OCI-LY1 (cell line): ENCODE measurements around the gene PLCB4.

Experiments used
- H2AFZ ChIP-seq: fragments of 200-600 bp; sonication (generic), shearing (Covaris generic); 2 replicates; pipeline ENCODE4 v1.6.0; 2014; ENCODE audit warnings: antibody characterized with exemption, mild to moderate bottlenecking, low read length
- H3F3A ChIP-seq: fragments of 200-600 bp; sonication (generic), shearing (Covaris generic); 2 replicates; pipeline ENCODE4 v1.6.0; 2014; ENCODE audit warnings: mild to moderate bottlenecking, antibody characterized with exemption, low read length, moderate library complexity; ENCODE audit not compliant: insufficient read depth
- H3K27ac ChIP-seq: fragments of 200-600 bp; sonication (generic); 2 replicates; pipeline ENCODE4 v1.5.1; 2014; ENCODE audit warnings: low read length, mixed run types, mild to moderate bottlenecking, low read depth; ENCODE audit not compliant: poor library complexity, severe bottlenecking
- H3K27me3 ChIP-seq: fragments of 200-600 bp; sonication (generic); 2 replicates; pipeline ENCODE4 v1.6.0; 2014; ENCODE audit warnings: antibody characterized with exemption, mild to moderate bottlenecking, low read length, moderate library complexity; ENCODE audit not compliant: insufficient read depth
- H3K36me3 ChIP-seq: fragments of 200-600 bp; sonication (generic); 2 replicates; pipeline ENCODE4 v1.6.1; 2014; ENCODE audit warnings: mild to moderate bottlenecking, antibody characterized with exemption, low read length, moderate library complexity, mixed read lengths; ENCODE audit not compliant: insufficient read depth
- H3K4me1 ChIP-seq: fragments of 200-600 bp; sonication (generic); 2 replicates; pipeline ENCODE4 v1.5.1; 2014; ENCODE audit warnings: mild to moderate bottlenecking, low read length, moderate library complexity; ENCODE audit not compliant: insufficient read depth, severe bottlenecking
- H3K4me2 ChIP-seq: fragments of 200-600 bp; sonication (generic), shearing (Covaris generic); 2 replicates; pipeline ENCODE4 v1.6.1; 2014; ENCODE audit warnings: low read length
- H3K4me3 ChIP-seq: fragments of 200-600 bp; sonication (generic); 2 replicates; pipeline ENCODE4 v1.5.1; 2014; ENCODE audit warnings: low read length, low read depth, mild to moderate bottlenecking, mixed read lengths; ENCODE audit not compliant: poor library complexity, severe bottlenecking
- H3K79me2 ChIP-seq: fragments of 200-600 bp; shearing (Covaris generic); 2 replicates; pipeline ENCODE4 v1.6.1; 2016; ENCODE audit warnings: mixed run types, low read length, mixed read lengths; ENCODE audit not compliant: insufficient read depth
- H3K9ac ChIP-seq: fragments of 200-600 bp; sonication (generic), shearing (Covaris generic); 2 replicates; pipeline ENCODE4 v1.6.1; 2014; ENCODE audit warnings: mild to moderate bottlenecking, low read length, mixed read lengths
- H3K9me2 ChIP-seq: fragments of 200-600 bp; sonication (generic), shearing (Covaris generic); 2 replicates; pipeline ENCODE4 v1.6.1; 2014; ENCODE audit warnings: low read depth, mild to moderate bottlenecking, low read length, mixed read lengths
- H3K9me3 ChIP-seq: fragments of 200-600 bp; shearing (Covaris generic); 2 replicates; pipeline ENCODE4 v1.6.1; 2014; ENCODE audit warnings: low read length, mixed read lengths
- H4K20me1 ChIP-seq: fragments of 200-600 bp; sonication (generic), shearing (Covaris generic); 2 replicates; pipeline ENCODE4 v1.6.0; 2016; ENCODE audit warnings: mild to moderate bottlenecking, low read length; ENCODE audit not compliant: insufficient read depth
- CTCF ChIP-seq: fragments of 200-600 bp; sonication (generic), shearing (Covaris generic); IDR thresholded peaks from 2 replicates; pipeline ENCODE4 v1.5.1; 2017; ENCODE audit warnings: mild to moderate bottlenecking, antibody characterized with exemption, low read length, moderate library complexity, mixed read lengths
- EZH2 ChIP-seq: fragments of 200-600 bp; sonication (generic), shearing (Covaris generic); IDR thresholded peaks from 2 replicates; pipeline ENCODE4 v1.8.0; 2017; ENCODE audit warnings: borderline replicate concordance, mixed run types, mild to moderate bottlenecking, antibody characterized with exemption, low read length, moderate library complexity, mixed read lengths

The PLCB4 gene

DNA sequence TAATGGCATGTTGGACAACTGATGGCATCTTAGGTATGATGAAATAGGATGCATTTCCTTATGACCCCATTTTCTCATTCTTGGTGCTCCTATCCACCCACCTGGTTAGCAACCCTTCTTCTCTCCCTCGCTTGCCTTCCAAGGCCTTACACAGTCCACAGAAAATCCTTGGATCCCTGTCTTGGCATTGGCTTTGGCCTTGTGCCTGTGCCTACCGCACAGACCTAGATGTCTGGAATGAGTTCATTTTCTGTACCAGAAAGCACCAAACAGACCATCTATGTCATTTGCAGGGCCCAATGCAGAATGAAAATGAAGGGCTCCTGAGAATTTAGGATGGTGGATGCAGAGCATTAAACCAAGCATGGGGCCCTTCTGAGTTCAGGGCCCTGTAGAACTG lies 346.5 kb downstream of the PLCB4 start:
- Histone ChIP-seq H3K9me3 (no peaks in the 10 kb centered on the region), H3K27ac (no peak overlapping the region), H3K4me2 (no peak overlapping the region), H3K79me2 (no peaks in the 10 kb centered on the region), H3K36me3 (no peaks in the 10 kb centered on the region), H3K27me3 (no peaks in the 10 kb centered on the region), H3K9me2 (no peaks in the 10 kb centered on the region), H2AFZ (no peak overlapping the region), H3K9ac (no peak overlapping the region), H3K4me1 (no peaks in the 10 kb centered on the region), H4K20me1 (no peaks in the 10 kb centered on the region), H3F3A (no peaks in the 10 kb centered on the region), H3K4me3 (no peak overlapping the region)
- TF ChIP-seq EZH2: no peak
- no peak for TF ChIP-seq CTCF

GRCh38 chr20:9416421-9416820 lies 347.5 kb downstream of the PLCB4 start:
- Histone ChIP-seq H3F3A (no peaks in the 10 kb centered on the region), H4K20me1 (no peaks in the 10 kb centered on the region), H3K9ac (no peak overlapping the region), H2AFZ (no peak overlapping the region), H3K4me1 (no peaks in the 10 kb centered on the region), H3K79me2 (no peaks in the 10 kb centered on the region), H3K4me3 (no peak overlapping the region), H3K36me3 (no peaks in the 10 kb centered on the region), H3K27ac (no peak overlapping the region), H3K27me3 (no peaks in the 10 kb centered on the region), H3K9me3 (no peaks in the 10 kb centered on the region), H3K4me2 (no peak overlapping the region), H3K9me2 (no peaks in the 10 kb centered on the region)
- no peak for TF ChIP-seq CTCF
- TF ChIP-seq EZH2: no peak

DNA sequence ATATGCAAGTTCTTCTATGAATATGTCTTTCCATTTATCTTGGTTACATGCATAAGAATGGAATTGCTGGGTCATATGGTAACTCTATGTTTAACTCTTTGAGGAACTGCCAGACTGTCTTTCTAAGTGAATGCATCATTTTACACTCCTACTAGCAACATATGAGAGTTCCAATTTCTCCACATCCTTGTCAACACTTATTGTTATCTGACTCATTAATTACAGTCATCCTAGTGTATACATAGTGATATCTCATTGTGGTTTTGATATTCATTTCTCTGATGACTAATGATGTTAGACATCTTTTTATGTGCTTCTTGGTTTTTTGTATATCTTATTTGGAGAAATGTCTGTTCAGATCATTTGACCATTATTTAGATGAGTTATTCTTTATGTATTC lies 348.8 kb downstream of the PLCB4 start:
- Histone ChIP-seq H3K27me3 (no peaks in the 10 kb centered on the region), H3K27ac (no peak overlapping the region), H3K9me3 (no peaks in the 10 kb centered on the region), H3K4me3 (no peak overlapping the region), H3K9ac (no peak overlapping the region), H3K4me2 (no peak overlapping the region), H3K79me2 (no peaks in the 10 kb centered on the region), H4K20me1 (no peaks in the 10 kb centered on the region), H3K36me3 (no peaks in the 10 kb centered on the region), H2AFZ (no peak overlapping the region), H3K4me1 (no peaks in the 10 kb centered on the region), H3K9me2 (no peaks in the 10 kb centered on the region), H3F3A (no peaks in the 10 kb centered on the region)
- no peak for TF ChIP-seq EZH2
- no peak for TF ChIP-seq CTCF
